ENCODE data around the gene LRRC41.

LRRC41 gene

DNA sequence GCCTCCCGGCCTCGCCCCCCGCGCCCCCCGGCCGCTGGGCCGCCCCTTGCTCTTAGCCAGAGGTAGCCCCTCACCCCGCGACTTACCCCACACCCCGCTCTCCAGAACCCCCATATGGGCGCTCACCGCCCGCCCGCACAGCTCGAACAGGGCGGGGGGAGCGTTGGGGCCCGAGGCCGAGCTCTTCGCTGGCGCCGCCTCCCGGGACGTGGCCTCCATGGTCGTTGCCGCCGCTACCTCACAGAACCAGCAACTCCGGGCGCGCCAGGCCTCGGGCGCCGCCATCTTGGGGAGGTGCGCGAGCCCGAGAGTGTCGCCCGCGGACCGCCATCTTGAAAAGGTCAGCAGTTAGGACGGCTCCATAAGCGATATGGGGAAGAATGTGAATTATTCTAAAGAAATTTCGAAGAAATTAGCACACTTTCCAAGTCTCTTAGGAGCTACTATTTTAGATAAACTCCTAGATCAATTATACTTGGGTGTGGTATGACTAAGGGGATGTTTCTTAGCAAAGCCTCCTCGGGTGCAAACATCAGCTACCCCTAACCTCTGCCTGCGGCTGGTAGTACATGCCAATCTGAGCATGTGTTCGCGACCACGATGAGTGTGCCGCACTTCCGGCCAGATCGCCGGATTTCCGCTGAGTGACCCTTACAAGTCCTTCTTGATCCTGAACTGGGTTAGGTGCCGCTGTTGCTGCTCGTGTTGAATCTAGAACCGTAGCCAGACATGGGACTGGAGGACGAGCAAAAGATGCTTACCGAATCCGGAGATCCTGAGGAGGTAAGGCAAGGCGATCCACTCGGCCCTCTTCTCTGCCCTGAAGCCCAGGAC lies at the start of gene LRRC41, which contains the start of gene UQCRH:
Gene LRRC41, minus strand, starts transcription at position 579 of the 834 bp plus-strand sequence. Its CDS starts 294 bp downstream, at position 285.
Gene UQCRH, plus strand, starts transcription at position 661 of the 834 bp plus-strand sequence. Its CDS starts 69 bp downstream, at position 730.
- Histone ChIP-seq H3K9me2 (replicated peaks; ENCODE audit: insufficient read depth, low read length) (no peaks in the 10 kb centered on the region), H3K27ac (ENCODE audit: low read depth, low read length) (peak within 1 kb of the TSS; percentile 79), H3F3A (ENCODE audit: insufficient read depth) (peaks cover 14% of the 10 kb centered on the region; the same call in 1 of the 2 replicates), H3K27me3 (ENCODE audit: low read length) (no peaks in the 10 kb centered on the region), H4K20me1 (ENCODE audit: low read depth, low read length) (peaks cover 15% of the 10 kb centered on the region; the same call in 1 of the 2 replicates), H3K36me3 (ENCODE audit: low read length) (peaks cover 16% of the 10 kb centered on the region), H3K4me3 (ENCODE audit: insufficient read depth, low read length, poor library complexity, severe bottlenecking) (peak within 1 kb of the TSS; percentile 67), H3K9ac (ENCODE audit: low read length) (peak within 1 kb of the TSS; percentile 97), H2AFZ (ENCODE audit: low read depth, low read length, severe bottlenecking) (peak within 1 kb of the TSS; percentile 85), H3K9me3 (ENCODE audit: insufficient read depth, low read length) (no peaks in the 10 kb centered on the region), H3K79me2 (ENCODE audit: insufficient read depth, low read length) (peaks cover 79% of the 10 kb centered on the region), H3K4me2 (ENCODE audit: low read depth, low read length, poor library complexity, severe bottlenecking) (peak within 1 kb of the TSS; percentile 99)
- TF ChIP-seq EZH2phosphoT487 (conservative IDR thresholded peaks at IDR 0.05; ENCODE audit: low read length) = no peak
- TF ChIP-seq, protein P1, sequence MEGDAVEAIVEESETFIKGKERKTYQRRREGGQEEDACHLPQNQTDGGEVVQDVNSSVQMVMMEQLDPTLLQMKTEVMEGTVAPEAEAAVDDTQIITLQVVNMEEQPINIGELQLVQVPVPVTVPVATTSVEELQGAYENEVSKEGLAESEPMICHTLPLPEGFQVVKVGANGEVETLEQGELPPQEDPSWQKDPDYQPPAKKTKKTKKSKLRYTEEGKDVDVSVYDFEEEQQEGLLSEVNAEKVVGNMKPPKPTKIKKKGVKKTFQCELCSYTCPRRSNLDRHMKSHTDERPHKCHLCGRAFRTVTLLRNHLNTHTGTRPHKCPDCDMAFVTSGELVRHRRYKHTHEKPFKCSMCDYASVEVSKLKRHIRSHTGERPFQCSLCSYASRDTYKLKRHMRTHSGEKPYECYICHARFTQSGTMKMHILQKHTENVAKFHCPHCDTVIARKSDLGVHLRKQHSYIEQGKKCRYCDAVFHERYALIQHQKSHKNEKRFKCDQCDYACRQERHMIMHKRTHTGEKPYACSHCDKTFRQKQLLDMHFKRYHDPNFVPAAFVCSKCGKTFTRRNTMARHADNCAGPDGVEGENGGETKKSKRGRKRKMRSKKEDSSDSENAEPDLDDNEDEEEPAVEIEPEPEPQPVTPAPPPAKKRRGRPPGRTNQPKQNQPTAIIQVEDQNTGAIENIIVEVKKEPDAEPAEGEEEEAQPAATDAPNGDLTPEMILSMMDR (IDR thresholded peaks at IDR 0.05; ENCODE audit: insufficient read depth, low read length, poor library complexity, severe bottlenecking) = no peak

DNA sequence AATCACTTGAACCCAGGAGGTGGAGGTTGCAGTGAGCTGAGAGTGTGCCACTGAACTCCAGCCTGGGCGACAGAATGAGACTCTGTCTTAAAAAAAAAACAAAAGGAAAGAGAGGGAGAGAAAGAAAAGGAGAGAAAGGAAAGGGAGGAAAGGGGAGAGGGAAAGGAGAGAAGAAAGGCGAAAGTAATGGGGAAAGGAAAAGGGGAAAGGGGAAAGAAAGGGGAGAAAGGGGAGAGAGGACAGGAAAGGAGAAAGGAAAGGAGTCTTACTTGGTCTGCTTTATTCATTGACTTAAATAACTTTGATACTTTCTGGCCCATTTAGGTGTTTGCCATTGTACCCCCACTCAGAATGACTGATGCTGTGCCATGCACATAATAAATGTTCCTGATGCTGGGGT lies 48.9 kb upstream of the LRRC41 start:
- no peak overlapping the region for H3K4me2 ChIP-seq (ENCODE audit: low read depth, low read length, poor library complexity, severe bottlenecking)
- no peaks in the 10 kb centered on the region for H3K27me3 ChIP-seq (ENCODE audit: low read length)
- H3K27ac ChIP-seq (ENCODE audit: low read depth, low read length) = no peak overlapping the region
- H3K9me3 ChIP-seq (ENCODE audit: insufficient read depth, low read length) = no peaks in the 10 kb centered on the region
- H3K79me2 ChIP-seq (ENCODE audit: insufficient read depth, low read length) = peaks cover 9% of the 10 kb centered on the region; the same call in 1 of the 2 replicates
- peaks cover 4% of the 10 kb centered on the region; the same call in 1 of the 2 replicates for H3F3A ChIP-seq (ENCODE audit: insufficient read depth)
- no peak overlapping the region for H3K4me3 ChIP-seq (ENCODE audit: insufficient read depth, low read length, poor library complexity, severe bottlenecking)
- no peak overlapping the region for H3K9ac ChIP-seq (ENCODE audit: low read length)
- H3K36me3 ChIP-seq (ENCODE audit: low read length) = peaks cover 31% of the 10 kb centered on the region
- H3K9me2 ChIP-seq (replicated peaks; ENCODE audit: insufficient read depth, low read length) = no peaks in the 10 kb centered on the region
- no peak for TF ChIP-seq EZH2phosphoT487 (conservative IDR thresholded peaks at IDR 0.05; ENCODE audit: low read length)
- TF ChIP-seq, protein P1 (IDR thresholded peaks at IDR 0.05; ENCODE audit: insufficient read depth, low read length, poor library complexity, severe bottlenecking) = no peak
- no peaks in the 10 kb centered on the region for H4K20me1 ChIP-seq (ENCODE audit: low read depth, low read length)
- H2AFZ ChIP-seq (ENCODE audit: low read depth, low read length, severe bottlenecking) = no peak overlapping the region

GRCh38 chr1:46345281-46345680 lies 41.9 kb upstream of the LRRC41 start:
- H3K27me3 ChIP-seq (ENCODE audit: low read length) = no peaks in the 10 kb centered on the region
- TF ChIP-seq, protein P1 (IDR thresholded peaks at IDR 0.05; ENCODE audit: insufficient read depth, low read length, poor library complexity, severe bottlenecking) = no peak
- no peak for TF ChIP-seq EZH2phosphoT487 (conservative IDR thresholded peaks at IDR 0.05; ENCODE audit: low read length)
- peaks cover 9% of the 10 kb centered on the region; the same call in 1 of the 2 replicates for H3F3A ChIP-seq (ENCODE audit: insufficient read depth)
- no peaks in the 10 kb centered on the region for H4K20me1 ChIP-seq (ENCODE audit: low read depth, low read length)
- H3K4me2 ChIP-seq (ENCODE audit: low read depth, low read length, poor library complexity, severe bottlenecking) = no peak overlapping the region
- no peaks in the 10 kb centered on the region for H3K9me3 ChIP-seq (ENCODE audit: insufficient read depth, low read length)
- H3K9ac ChIP-seq (ENCODE audit: low read length) = no peak overlapping the region
- no peaks in the 10 kb centered on the region for H3K9me2 ChIP-seq (replicated peaks; ENCODE audit: insufficient read depth, low read length)
- H2AFZ ChIP-seq (ENCODE audit: low read depth, low read length, severe bottlenecking) = no peak overlapping the region
- peaks cover 10% of the 10 kb centered on the region; the same call in 1 of the 2 replicates for H3K36me3 ChIP-seq (ENCODE audit: low read length)
- H3K79me2 ChIP-seq (ENCODE audit: insufficient read depth, low read length) = peaks cover 36% of the 10 kb centered on the region
- no peak overlapping the region for H3K27ac ChIP-seq (ENCODE audit: low read depth, low read length)
- no peak overlapping the region for H3K4me3 ChIP-seq (ENCODE audit: insufficient read depth, low read length, poor library complexity, severe bottlenecking)
